ENCODE data around the gene NLRC3. TPM values are rescaled to one million over a fixed set of nuclear protein-coding genes. Genes with fewer than 3 reads are reported as not detected.
A peak's percentile ranks its signal among the peaks of the same experiment; 100 is the strongest.
"Not testable (repeated sequence)": the region's sequence is repeated elsewhere in the genome, so short reads cannot be mapped to it uniquely, and the experiment has no call there.

The NLRC3 gene
- total RNA-seq, 2 experiments from 2014 or later, result 25.9 to 28.4 TPM

DNA sequence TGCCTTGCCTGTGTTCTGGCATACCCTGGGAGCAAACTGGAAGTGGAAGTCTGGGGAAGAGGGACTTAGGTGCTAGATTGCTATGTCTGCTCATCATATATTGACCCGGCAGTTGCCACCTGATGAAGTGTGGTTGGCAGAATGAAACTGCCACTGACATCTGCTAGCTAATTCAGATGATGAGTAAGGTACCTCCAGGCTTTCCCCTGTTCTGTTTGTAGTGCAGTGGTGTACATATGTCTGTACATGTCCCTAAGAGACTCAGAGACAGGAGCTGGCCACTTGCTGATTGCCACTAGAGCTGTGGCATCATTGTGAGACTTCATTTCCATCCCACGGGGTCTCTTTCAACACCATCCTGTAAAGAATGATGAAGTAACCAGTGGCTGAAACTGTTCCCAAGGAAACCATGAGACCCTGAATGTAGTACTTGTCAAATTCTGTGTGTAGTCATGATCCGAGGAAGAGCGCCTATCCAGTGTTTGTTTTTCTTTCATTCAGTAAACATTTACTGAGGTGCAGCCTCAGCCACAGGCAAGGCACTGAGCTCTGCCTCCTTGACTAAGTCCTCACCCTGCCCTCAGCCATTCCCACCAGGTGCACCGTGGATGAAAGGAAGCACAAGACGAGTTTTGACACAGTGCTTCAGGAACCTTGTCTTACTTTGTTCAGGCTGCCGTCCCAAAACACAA, 63.2 kb downstream of the NLRC3 start:
- H3K4me1 Mint-ChIP-seq (ENCODE audit: low read depth), result peaks cover 33% of the 10 kb centered on the region
- ChIA-PET CTCF (interaction anchor here (0.8 to 1.1 kb wide), 2 partner anchors 13 to 148 kb away, joined by 3 to 4 read pairs; no protein-coding TSS in a partner anchor), POLR2A (interaction anchor here (1.8 kb wide), 1 partner anchor 13 kb away, joined by 3 read pairs; the partner anchor contains the start of gene CLUAP1)
- H3K4me3 Mint-ChIP-seq, result no peak overlapping the region
- peak overlapping the region; percentile 57 for H3K27ac Mint-ChIP-seq
- intact Hi-C loops (cut with micrococcal nuclease), result no loop called here
- H3K9me3 Mint-ChIP-seq, result no peaks in the 10 kb centered on the region
- H3K27me3 Mint-ChIP-seq, result no peaks in the 10 kb centered on the region
- peak; percentile 20 for DNase-seq
- H3K36me3 Mint-ChIP-seq, result peaks cover 28% of the 10 kb centered on the region

DNA sequence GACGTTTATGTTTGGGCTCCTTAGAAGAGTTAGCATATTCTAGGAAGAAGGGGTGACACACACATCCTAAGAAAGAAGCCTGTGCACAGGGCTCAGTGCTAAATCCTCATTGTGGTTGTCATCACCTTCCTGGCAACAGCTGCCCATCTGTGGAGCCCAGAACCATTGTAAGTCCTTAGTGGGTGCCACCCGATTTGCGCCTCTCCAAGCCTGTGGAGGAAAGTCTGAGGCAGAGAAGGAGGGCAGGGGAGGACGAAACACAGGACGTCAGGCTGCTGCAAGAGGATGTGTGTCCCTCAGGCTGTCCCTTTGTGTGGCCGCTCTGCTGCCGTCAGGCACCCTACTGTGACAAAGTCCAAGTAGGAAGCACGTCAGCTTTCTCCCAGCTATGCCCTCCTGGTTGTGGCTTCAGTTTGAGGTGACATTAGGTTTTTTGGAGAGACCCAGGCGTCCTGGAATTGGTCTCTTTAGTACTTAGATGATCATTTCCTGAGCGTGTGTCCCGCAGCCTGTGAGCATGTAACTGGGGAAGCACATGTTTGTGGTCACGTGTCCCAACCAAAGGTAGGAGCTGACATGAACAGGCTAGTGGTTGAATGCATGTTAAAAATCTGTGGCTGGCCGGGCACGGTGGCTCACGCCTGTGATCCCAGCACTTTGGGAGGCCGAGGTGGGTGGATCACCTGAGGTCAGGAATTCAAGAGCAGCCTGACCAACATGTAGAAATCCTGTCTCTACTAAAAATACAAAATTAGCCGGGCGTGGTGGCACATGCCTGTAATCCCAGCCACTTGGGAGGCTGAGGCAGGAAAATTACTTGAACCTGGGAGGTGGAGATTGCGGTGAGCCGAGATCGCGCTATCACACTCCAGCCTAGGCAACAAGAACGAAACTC, 65.7 kb downstream of the NLRC3 start:
- POLR2A ChIA-PET, result no interaction called here
- H3K27me3 Mint-ChIP-seq, result no peaks in the 10 kb centered on the region
- peaks cover 38% of the 10 kb centered on the region for H3K36me3 Mint-ChIP-seq
- intact Hi-C loops (cut with micrococcal nuclease), result no loop called here
- DNase-seq, result peak; percentile 7
- no peaks in the 10 kb centered on the region for H3K9me3 Mint-ChIP-seq
- H3K4me1 Mint-ChIP-seq (ENCODE audit: low read depth), result peaks cover 45% of the 10 kb centered on the region
- no peak overlapping the region for H3K4me3 Mint-ChIP-seq
- H3K27ac Mint-ChIP-seq, result peak overlapping the region; percentile 41
- CTCF ChIA-PET, result no interaction called here

DNA sequence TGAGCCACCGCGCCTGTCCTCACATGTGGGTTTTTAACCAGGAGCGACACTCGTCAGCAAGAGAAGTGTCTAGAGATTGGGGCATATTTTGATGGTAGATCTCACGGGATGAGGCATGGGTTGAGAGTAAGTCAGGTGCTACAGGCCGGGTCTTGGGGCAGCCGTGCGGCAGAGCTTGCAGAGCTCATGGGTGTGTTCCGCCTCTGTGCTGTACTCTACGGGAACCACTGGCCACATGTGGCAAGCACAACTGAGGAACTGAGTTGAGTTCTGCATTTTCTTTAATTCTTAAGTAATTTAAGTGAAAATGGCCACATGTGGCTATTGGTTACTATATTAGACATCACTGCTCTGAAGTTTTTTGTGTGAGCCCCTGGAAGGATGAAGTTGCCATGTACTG, 66.8 kb downstream of the NLRC3 start:
- ChIA-PET POLR2A (interaction anchor here (1.2 kb wide), 1 partner anchor 368 kb away, joined by 4 read pairs; no protein-coding TSS in a partner anchor), CTCF (interaction anchor here (1.2 kb wide), 1 partner anchor 16 kb away, joined by 3 read pairs; no protein-coding TSS in a partner anchor)
- DNase-seq, result no peak
- no peaks in the 10 kb centered on the region for H3K9me3 Mint-ChIP-seq
- no peak overlapping the region for H3K4me3 Mint-ChIP-seq
- intact Hi-C loops (cut with micrococcal nuclease), result no loop called here
- peaks cover 51% of the 10 kb centered on the region for H3K4me1 Mint-ChIP-seq (ENCODE audit: low read depth)
- H3K36me3 Mint-ChIP-seq, result peaks cover 40% of the 10 kb centered on the region
- H3K27me3 Mint-ChIP-seq, result no peaks in the 10 kb centered on the region
- H3K27ac Mint-ChIP-seq, result peak overlapping the region; percentile 41

DNA sequence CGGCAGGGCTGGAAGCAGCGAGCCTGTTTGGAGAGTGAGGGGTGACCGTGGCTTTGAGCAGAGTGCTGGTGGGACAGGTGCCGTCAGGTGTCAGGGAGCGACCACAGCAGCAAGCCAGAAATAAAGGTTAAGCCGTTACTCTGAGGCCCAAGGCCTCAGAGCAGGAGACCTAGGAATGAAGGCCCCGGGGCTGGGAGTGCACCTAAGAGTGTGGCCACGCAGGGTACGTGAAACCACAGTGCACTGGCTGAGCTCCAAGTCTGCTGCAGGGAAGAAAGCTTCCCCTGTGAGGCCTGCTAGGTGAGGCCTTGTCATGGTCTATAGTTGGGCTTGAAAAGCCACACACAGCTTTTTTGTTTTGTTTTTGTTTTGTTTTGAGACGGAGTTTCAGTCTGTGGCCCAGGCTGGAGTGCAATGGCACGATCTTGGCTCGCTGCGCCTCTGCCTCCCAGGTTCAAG, 67.7 kb downstream of the NLRC3 start:
- Mint-ChIP-seq H3K9me3 (no peaks in the 10 kb centered on the region), H3K27me3 (no peaks in the 10 kb centered on the region), H3K4me1 (ENCODE audit: low read depth) (peaks cover 58% of the 10 kb centered on the region), H3K36me3 (peaks cover 46% of the 10 kb centered on the region), H3K4me3 (no peak overlapping the region), H3K27ac (peak overlapping the region; percentile 86)
- DNase-seq, result peak; percentile 91
- intact Hi-C loops (cut with micrococcal nuclease), result loop anchor here (10.0 kb wide), 1 partner anchor 65 kb away; the partner anchor contains the start of gene NLRC3
- CTCF ChIA-PET, result interaction anchor here (0.6 to 1.2 kb wide), 3 partner anchors 17 to 76 kb away, joined by 3 read pairs; no protein-coding TSS in a partner anchor
- POLR2A ChIA-PET, result interaction anchor here (0.6 to 1.2 kb wide), 3 partner anchors 53 to 369 kb away, joined by 3 to 4 read pairs (median 3); no protein-coding TSS in a partner anchor

DNA sequence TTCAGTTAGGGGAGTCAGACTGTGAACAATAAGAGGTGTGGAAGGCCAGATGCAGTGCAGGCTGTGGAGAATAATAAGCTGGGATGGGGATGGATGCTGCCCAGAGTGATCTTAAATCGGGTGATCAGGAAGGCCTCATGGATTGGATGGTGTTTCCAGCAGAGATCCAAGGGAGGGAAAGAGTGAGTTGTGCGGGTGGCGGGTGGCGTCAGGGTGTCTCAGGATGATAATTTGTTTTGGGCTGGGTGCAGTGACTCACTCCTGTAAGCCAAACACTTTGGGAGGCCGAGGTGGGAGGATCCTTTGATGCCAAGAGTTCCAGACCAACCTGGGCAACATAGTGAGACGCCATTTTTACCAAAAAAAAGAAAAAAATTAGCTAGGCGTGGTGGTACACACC, 68.5 kb downstream of the NLRC3 start:
- POLR2A ChIA-PET, result no interaction called here
- intact Hi-C loops (cut with micrococcal nuclease), result loop anchor here (10.0 kb wide), 1 partner anchor 66 kb away; the partner anchor contains the start of gene NLRC3
- no peaks in the 10 kb centered on the region for H3K9me3 Mint-ChIP-seq
- peaks cover 43% of the 10 kb centered on the region for H3K36me3 Mint-ChIP-seq
- peak; percentile 39 for DNase-seq
- no peaks in the 10 kb centered on the region for H3K27me3 Mint-ChIP-seq
- peaks cover 61% of the 10 kb centered on the region for H3K4me1 Mint-ChIP-seq (ENCODE audit: low read depth)
- peak overlapping the region; percentile 86 for H3K27ac Mint-ChIP-seq
- CTCF ChIA-PET, result interaction anchor here (0.5 to 1.4 kb wide), 2 partner anchors 239 to 380 kb away, joined by 3 read pairs; no protein-coding TSS in a partner anchor
- no peak overlapping the region for H3K4me3 Mint-ChIP-seq

DNA sequence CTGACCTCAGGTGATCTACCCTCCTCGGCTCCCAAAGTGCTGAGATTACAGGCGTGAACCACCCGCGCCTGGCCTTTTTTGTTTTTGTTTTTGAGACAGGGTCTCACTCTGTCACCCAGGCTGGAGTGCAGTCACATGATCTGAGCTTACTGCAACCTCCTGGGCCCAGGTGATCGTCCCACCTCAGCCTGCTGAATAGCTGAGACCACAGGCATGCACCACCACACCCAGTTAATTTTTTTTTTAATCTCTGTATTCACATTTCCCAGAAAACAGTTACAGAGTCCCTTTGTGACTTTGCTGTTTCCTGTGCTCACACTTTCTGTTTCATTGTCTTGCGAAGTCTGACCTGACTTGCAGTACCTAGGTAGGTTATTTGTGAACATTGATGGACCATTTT, 73.7 kb downstream of the NLRC3 start:
- CTCF ChIA-PET, result interaction anchor here (1.8 kb wide), 1 partner anchor 374 kb away, joined by 4 read pairs; no protein-coding TSS in a partner anchor
- Mint-ChIP-seq H3K36me3 (peaks cover 21% of the 10 kb centered on the region), H3K4me1 (ENCODE audit: low read depth) (peaks cover 62% of the 10 kb centered on the region), H3K27ac (peak overlapping the region; percentile 84), H3K9me3 (no peaks in the 10 kb centered on the region), H3K27me3 (no peaks in the 10 kb centered on the region), H3K4me3 (peak overlapping the region; percentile 65)
- DNase-seq, result peak; percentile 75
- POLR2A ChIA-PET, result no interaction called here
- intact Hi-C loops (cut with micrococcal nuclease), result loop anchor here (5.0 to 10.0 kb wide), 3 partner anchors 71 to 351 kb away; partner anchors contain the start of genes NLRC3 and OR1F1

DNA sequence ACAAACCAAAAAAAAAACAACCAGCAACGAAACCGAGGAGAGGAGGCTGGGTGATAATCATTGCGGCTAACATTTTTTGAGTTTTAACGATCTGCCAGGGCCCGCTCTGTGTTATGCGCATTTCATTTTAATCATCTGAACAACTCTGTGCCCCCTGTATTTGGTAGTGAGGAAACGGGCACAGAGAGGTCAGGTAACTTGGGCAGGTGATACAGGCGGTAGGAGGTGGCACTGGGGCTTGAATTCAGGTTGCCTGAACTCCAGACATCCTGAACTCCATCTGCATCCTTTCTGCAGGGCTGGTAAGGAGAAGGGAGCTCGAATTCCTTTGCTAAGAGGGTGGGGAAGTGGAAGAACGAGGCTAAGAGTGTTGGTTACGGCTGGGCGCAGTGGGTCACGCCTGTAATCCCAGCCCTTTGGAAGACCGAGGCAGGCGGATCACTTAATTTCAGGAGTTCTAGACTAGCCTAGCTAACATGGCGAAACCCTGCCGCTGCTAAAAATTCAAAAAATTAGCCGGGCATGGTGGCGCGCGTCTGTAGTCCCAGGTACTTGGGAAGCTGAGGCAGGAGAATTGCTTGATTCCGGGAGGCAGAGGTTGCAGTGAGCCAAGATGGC, 75.3 kb downstream of the NLRC3 start:
- Mint-ChIP-seq H3K27me3 (no peaks in the 10 kb centered on the region), H3K4me1 (ENCODE audit: low read depth) (peaks cover 55% of the 10 kb centered on the region), H3K4me3 (peak overlapping the region; percentile 94), H3K36me3 (peaks cover 15% of the 10 kb centered on the region), H3K9me3 (no peaks in the 10 kb centered on the region), H3K27ac (peak overlapping the region; percentile 91)
- DNase-seq, result no peak
- POLR2A ChIA-PET, result interaction anchor here (1.5 kb wide), 1 partner anchor 12 kb away, joined by 3 read pairs; no protein-coding TSS in a partner anchor
- CTCF ChIA-PET, result interaction anchor here (0.9 to 2.4 kb wide), 3 partner anchors 45 to 351 kb away, joined by 4 to 14 read pairs (median 4); partner anchors contain the start of genes ZNF174 and ZSCAN32
- intact Hi-C loops (cut with micrococcal nuclease), result loop anchor here (2.0 to 10.0 kb wide), 4 partner anchors 73 to 350 kb away; partner anchors contain the start of genes NLRC3, OR1F1 and ZNF263

DNA sequence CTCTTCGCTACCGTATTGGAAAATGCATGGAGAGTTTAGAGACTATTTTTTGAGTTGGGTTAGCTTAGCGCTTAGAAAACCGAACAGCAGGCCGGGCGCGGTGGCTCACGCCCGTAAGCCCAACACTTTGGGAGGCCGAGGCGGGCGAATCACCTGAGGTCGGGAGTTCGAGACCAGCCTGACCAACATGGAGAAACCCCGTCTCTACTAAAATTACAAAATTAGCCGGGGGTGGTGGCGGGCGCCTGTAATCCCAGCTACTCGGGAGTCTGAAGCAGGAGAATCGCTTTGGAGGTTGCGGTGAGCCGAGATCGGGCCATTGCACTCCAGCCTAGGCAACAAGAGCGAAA, 75.8 kb downstream of the NLRC3 start:
- H3K4me1 Mint-ChIP-seq (ENCODE audit: low read depth), result peaks cover 55% of the 10 kb centered on the region
- intact Hi-C loops (cut with micrococcal nuclease), result loop anchor here (2.0 to 10.0 kb wide), 4 partner anchors 73 to 349 kb away; partner anchors contain the start of genes NLRC3, OR1F1 and ZNF263
- DNase-seq, result not testable (repeated sequence)

DNA sequence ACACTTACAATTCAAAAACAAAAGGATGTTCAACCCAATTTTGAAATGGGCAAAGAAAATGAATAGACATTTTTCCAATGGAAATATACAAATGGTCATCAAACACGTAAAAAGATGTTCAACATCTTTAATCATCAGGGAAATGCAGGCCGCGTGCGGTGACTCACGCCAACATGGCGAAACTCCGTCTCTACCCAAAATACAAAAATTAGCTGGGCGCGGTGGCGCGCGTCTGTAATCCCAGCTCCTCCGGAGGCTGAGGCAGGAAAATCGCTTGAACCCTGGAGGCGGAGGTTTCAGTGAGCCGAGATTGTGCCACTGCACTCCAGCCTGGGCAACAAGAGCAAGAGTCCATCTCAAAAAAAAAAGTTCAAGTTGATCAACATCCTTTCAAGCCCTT, 78.2 kb downstream of the NLRC3 start:
- DNase-seq, result no peak
- H3K4me1 Mint-ChIP-seq (ENCODE audit: low read depth), result peaks cover 37% of the 10 kb centered on the region
- H3K36me3 Mint-ChIP-seq, result no peaks in the 10 kb centered on the region
- CTCF ChIA-PET, result interaction anchor here (0.9 kb wide), 1 partner anchor 106 kb away, joined by 4 read pairs; no protein-coding TSS in a partner anchor
- H3K27ac Mint-ChIP-seq, result no peak overlapping the region
- no peaks in the 10 kb centered on the region for H3K9me3 Mint-ChIP-seq
- intact Hi-C loops (cut with micrococcal nuclease), result no loop called here
- H3K27me3 Mint-ChIP-seq, result no peaks in the 10 kb centered on the region
- no peak overlapping the region for H3K4me3 Mint-ChIP-seq
- POLR2A ChIA-PET, result no interaction called here

More for the DNA sequence above, 75.8 kb downstream of the NLRC3 start:
- H3K27ac Mint-ChIP-seq, result peak overlapping the region; percentile 91
- H3K27me3 Mint-ChIP-seq, H3K9me3 Mint-ChIP-seq: not testable (repeated sequence)
- peak overlapping the region; percentile 94 for H3K4me3 Mint-ChIP-seq
- peaks cover 15% of the 10 kb centered on the region for H3K36me3 Mint-ChIP-seq
- ChIA-PET CTCF (interaction anchor here (0.9 to 2.4 kb wide), 3 partner anchors 44 to 351 kb away, joined by 4 to 14 read pairs (median 4); partner anchors contain the start of genes ZNF174 and ZSCAN32), POLR2A (interaction anchor here (1.5 kb wide), 1 partner anchor 12 kb away, joined by 3 read pairs; no protein-coding TSS in a partner anchor)

DNA sequence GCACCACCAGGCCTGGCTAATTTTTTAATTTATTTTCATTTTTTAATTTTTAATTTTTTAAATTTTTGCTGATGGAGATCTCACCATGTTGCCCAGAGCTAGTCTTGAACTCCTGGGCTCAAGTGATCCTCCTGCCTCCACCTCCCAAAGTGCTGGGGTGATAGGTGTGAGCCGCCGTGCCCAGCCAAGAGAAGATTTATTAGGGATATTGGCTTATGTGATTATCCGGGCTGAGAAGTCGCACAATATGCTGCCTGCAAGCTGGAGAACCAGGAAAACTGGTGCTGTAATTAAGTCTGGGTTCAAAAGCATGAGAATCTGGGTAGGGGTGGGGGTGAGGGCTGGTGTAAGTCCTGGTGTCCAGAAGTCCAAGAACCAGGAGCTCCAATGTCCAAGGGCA, 79.4 kb downstream of the NLRC3 start:
- POLR2A ChIA-PET, result no interaction called here

DNA sequence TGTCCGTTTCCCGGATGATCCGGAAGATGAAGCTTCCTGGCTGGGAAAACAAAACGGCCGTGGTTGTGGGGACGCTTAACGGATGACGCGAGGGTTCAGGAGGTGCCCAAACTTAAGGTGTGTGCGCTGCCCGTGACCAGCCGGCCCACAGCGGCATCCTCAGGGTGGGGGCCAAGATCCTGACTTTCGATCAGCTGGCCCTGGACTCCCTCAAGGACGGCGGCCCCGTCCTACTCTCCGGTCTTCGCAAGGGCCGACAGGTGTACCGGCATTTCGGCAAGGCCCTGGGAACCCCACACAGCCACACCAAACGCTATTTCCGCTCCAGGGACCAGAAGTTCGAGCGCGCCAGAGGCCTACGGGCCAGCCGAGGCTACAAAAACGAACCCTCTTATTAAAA, 80.8 kb downstream of the NLRC3 start:
- Mint-ChIP-seq H3K27me3 (no peaks in the 10 kb centered on the region), H3K27ac (no peak overlapping the region), H3K4me3 (no peak overlapping the region), H3K9me3 (no peaks in the 10 kb centered on the region), H3K4me1 (ENCODE audit: low read depth) (peaks cover 13% of the 10 kb centered on the region), H3K36me3 (no peaks in the 10 kb centered on the region)
- intact Hi-C loops (cut with micrococcal nuclease), result no loop called here
- POLR2A ChIA-PET, result no interaction called here
- no peak for DNase-seq
- CTCF ChIA-PET, result no interaction called here

More for the DNA sequence above, 79.4 kb downstream of the NLRC3 start:
- H3K9me3 Mint-ChIP-seq, result no peaks in the 10 kb centered on the region
- DNase-seq, result no peak
- no peak overlapping the region for H3K4me3 Mint-ChIP-seq
- H3K27ac Mint-ChIP-seq, result no peak overlapping the region
- H3K4me1 Mint-ChIP-seq (ENCODE audit: low read depth), result peaks cover 27% of the 10 kb centered on the region
- no peaks in the 10 kb centered on the region for H3K36me3 Mint-ChIP-seq
- H3K27me3 Mint-ChIP-seq, result no peaks in the 10 kb centered on the region
- intact Hi-C loops (cut with micrococcal nuclease), result no loop called here
- CTCF ChIA-PET, result no interaction called here
